ENCODE results near the gene CEND1. TPM values are rescaled to one million over a fixed set of nuclear protein-coding genes. Genes with fewer than 3 reads are reported as not detected.

Gene CEND1
- total RNA-seq, 1 donor from 2014 or later = 0.27 TPM

GRCh38 chr11:790721-791564, 1.1 kb upstream of the CEND1 start:
- H3K27ac Mint-ChIP-seq = no peak overlapping the region

GRCh38 chr11:788953-789940, 643 bp downstream of the CEND1 start:
- H3K9me3 Mint-ChIP-seq = no peaks in the 10 kb centered on the region
- H3K4me3 Mint-ChIP-seq = peak overlapping the region; percentile 35
- DNase-seq (no peak), ATAC-seq (ENCODE audit: low read depth) (no peak)
- TF ChIP-seq, protein P1, sequence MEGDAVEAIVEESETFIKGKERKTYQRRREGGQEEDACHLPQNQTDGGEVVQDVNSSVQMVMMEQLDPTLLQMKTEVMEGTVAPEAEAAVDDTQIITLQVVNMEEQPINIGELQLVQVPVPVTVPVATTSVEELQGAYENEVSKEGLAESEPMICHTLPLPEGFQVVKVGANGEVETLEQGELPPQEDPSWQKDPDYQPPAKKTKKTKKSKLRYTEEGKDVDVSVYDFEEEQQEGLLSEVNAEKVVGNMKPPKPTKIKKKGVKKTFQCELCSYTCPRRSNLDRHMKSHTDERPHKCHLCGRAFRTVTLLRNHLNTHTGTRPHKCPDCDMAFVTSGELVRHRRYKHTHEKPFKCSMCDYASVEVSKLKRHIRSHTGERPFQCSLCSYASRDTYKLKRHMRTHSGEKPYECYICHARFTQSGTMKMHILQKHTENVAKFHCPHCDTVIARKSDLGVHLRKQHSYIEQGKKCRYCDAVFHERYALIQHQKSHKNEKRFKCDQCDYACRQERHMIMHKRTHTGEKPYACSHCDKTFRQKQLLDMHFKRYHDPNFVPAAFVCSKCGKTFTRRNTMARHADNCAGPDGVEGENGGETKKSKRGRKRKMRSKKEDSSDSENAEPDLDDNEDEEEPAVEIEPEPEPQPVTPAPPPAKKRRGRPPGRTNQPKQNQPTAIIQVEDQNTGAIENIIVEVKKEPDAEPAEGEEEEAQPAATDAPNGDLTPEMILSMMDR (IDR thresholded peaks at IDR 0.05) = no peak
- CTCF ChIA-PET = no interaction called here
- H3K4me1 Mint-ChIP-seq = peaks cover 5% of the 10 kb centered on the region
- peaks cover 2% of the 10 kb centered on the region for H3K27me3 Mint-ChIP-seq
- H3K36me3 Mint-ChIP-seq (ENCODE audit: low read depth) = peaks cover 18% of the 10 kb centered on the region
- intact Hi-C loops (cut with micrococcal nuclease) = no loop called here
- POLR2A ChIA-PET = interaction anchor here (1.0 kb wide), 1 partner anchor 20 kb away, joined by 3 read pairs; the partner anchor contains the start of gene RPLP2
- no peak overlapping the region for H3K27ac Mint-ChIP-seq

More at GRCh38 chr11:790721-791564, 1.1 kb upstream of the CEND1 start:
- H3K4me3 Mint-ChIP-seq = no peak overlapping the region
- no peak for DNase-seq
- H3K9me3 Mint-ChIP-seq = no peaks in the 10 kb centered on the region
- CTCF ChIA-PET = no interaction called here
- POLR2A ChIA-PET = interaction anchor here (0.6 kb wide), 1 partner anchor 1341 kb away, joined by 6 read pairs; no protein-coding TSS in a partner anchor
- H3K4me1 Mint-ChIP-seq = peaks cover 13% of the 10 kb centered on the region
- no peak for ATAC-seq (ENCODE audit: low read depth)
- intact Hi-C loops (cut with micrococcal nuclease) = no loop called here
- peaks cover 2% of the 10 kb centered on the region for H3K27me3 Mint-ChIP-seq
- TF ChIP-seq, protein P1 (IDR thresholded peaks at IDR 0.05) = no peak
- peaks cover 20% of the 10 kb centered on the region for H3K36me3 Mint-ChIP-seq (ENCODE audit: low read depth)

DNA sequence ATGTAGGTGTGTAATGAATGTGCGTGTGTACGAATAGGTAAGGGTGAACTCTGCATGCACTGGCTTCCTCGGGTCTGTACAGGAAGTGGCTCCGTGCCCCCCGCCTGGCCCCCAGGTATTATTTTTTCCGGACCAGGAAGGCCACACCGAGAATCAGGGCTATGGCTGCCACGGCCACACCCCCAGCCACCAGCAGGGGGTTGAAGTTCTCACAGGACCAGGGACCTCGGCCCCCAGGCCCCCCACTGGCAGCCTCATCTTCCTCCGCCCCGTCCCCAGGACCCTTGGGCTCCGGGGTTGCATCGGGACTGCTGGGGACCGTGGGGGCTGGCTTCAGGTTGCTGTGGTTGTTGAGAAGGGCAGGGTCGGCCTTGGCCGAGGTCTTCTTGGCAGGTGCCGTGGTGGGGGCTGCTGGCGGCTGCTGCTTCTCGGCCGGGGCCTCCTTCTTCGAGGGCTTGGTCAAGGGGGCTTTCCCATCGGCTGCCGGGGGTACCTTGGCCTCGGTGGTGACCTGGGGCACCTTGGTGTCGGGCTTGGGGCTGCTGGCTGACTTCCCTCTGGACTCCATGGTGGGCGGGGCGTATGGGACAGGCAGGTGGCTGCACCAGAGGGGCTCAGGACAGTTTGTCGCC, 1.8 kb downstream of the CEND1 start:
- intact Hi-C loops (cut with micrococcal nuclease) = no loop called here
- ChIA-PET POLR2A (no interaction called here), CTCF (no interaction called here)
- peaks cover 5% of the 10 kb centered on the region for H3K4me1 Mint-ChIP-seq
- no peaks in the 10 kb centered on the region for H3K9me3 Mint-ChIP-seq
- TF ChIP-seq, protein P1 (IDR thresholded peaks at IDR 0.05) = no peak
- H3K36me3 Mint-ChIP-seq (ENCODE audit: low read depth) = peaks cover 12% of the 10 kb centered on the region
- DNase-seq (no peak), ATAC-seq (ENCODE audit: low read depth) (no peak)
- no peak overlapping the region for H3K4me3 Mint-ChIP-seq
- H3K27ac Mint-ChIP-seq = no peak overlapping the region
- peaks cover 2% of the 10 kb centered on the region for H3K27me3 Mint-ChIP-seq

GRCh38 chr11:787084-787675, 2.7 kb downstream of the CEND1 start:
- DNase-seq (no peak), ATAC-seq (ENCODE audit: low read depth) (no peak)
- POLR2A ChIA-PET = no interaction called here
- H3K27ac Mint-ChIP-seq = no peak overlapping the region
- peaks cover 2% of the 10 kb centered on the region for H3K27me3 Mint-ChIP-seq
- H3K9me3 Mint-ChIP-seq = no peaks in the 10 kb centered on the region
- TF ChIP-seq, protein P1 (IDR thresholded peaks at IDR 0.05) = no peak
- peaks cover 5% of the 10 kb centered on the region for H3K4me1 Mint-ChIP-seq
- no peak overlapping the region for H3K4me3 Mint-ChIP-seq
- intact Hi-C loops (cut with micrococcal nuclease) = no loop called here
- CTCF ChIA-PET = no interaction called here
- peaks cover 9% of the 10 kb centered on the region for H3K36me3 Mint-ChIP-seq (ENCODE audit: low read depth)
